Kidney epithelial cell (primary cell): Measurements from ENCODE around the gene PXDN. TPM values are rescaled to one million over a fixed set of nuclear protein-coding genes. Genes with fewer than 3 reads are reported as not detected.

Source experiments
- DNase-seq: peaks from one replicate; pipeline ENCODE4 v3.0.0-alpha.2; 2010; ENCODE audit warnings: low read depth
- H3K27me3 ChIP-seq: 2 replicates; pipeline ENCODE4 v1.6.0; 2011; ENCODE audit warnings: low read length; ENCODE audit not compliant: control insufficient read depth, insufficient read depth
- H3K36me3 ChIP-seq: 2 replicates; pipeline ENCODE4 v1.5.1; 2011; ENCODE audit warnings: low read length; ENCODE audit not compliant: control insufficient read depth, insufficient read depth
- H3K4me3 ChIP-seq: 2 replicates; pipeline ENCODE4 v1.5.1; 2011; ENCODE audit warnings: low read depth, mild to moderate bottlenecking, control low read depth, low read length
- CTCF ChIP-seq: IDR thresholded peaks from 2 replicates; pipeline ENCODE4 v1.5.1; 2011; ENCODE audit warnings: mild to moderate bottlenecking, moderate library complexity, low read length, control low read depth, inconsistent platforms; ENCODE audit not compliant: insufficient read depth, poor library complexity, severe bottlenecking
- total RNA-seq: library from RNA; depleted of rRNA; stranded (reverse); fragments of >200 nt; gene quantifications from 2 replicates; pipeline ENCODE4 v1.2.3, GENCODE V29; 2015

Gene PXDN
- total RNA-seq, 1 donor from 2014 or later: 287 TPM

GRCh38 chr2:1641523-1641922, 102.8 kb downstream of the PXDN start:
- TF ChIP-seq CTCF: no peak
- H3K4me3 ChIP-seq: no peak overlapping the region
- peaks cover 3% of the 10 kb centered on the region for H3K36me3 ChIP-seq
- DNase-seq: no peak
- H3K27me3 ChIP-seq: no peaks in the 10 kb centered on the region

- DNase-seq: no peak
- peaks cover 3% of the 10 kb centered on the region for H3K36me3 ChIP-seq
- H3K27me3 ChIP-seq: no peaks in the 10 kb centered on the region
- no peak for TF ChIP-seq CTCF
- H3K4me3 ChIP-seq: no peak overlapping the region
Observed at GRCh38 chr2:1640301-1641135, 103.8 kb downstream of the PXDN start.

- no peaks in the 10 kb centered on the region for H3K27me3 ChIP-seq
- peaks cover 1% of the 10 kb centered on the region for H3K36me3 ChIP-seq
- no peak for TF ChIP-seq CTCF
- no peak for DNase-seq
- no peak overlapping the region for H3K4me3 ChIP-seq
Observed at GRCh38 chr2:1639086-1639858, 105.0 kb downstream of the PXDN start.

- Histone ChIP-seq H3K36me3 (peaks cover 1% of the 10 kb centered on the region), H3K27me3 (no peaks in the 10 kb centered on the region), H3K4me3 (no peak overlapping the region)
- TF ChIP-seq CTCF: no peak
- no peak for DNase-seq
Observed at GRCh38 chr2:1638281-1638860, 105.9 kb downstream of the PXDN start.

- no peak for TF ChIP-seq CTCF
- peaks cover 1% of the 10 kb centered on the region for H3K36me3 ChIP-seq
- no peaks in the 10 kb centered on the region for H3K27me3 ChIP-seq
- H3K4me3 ChIP-seq: no peak overlapping the region
- DNase-seq: no peak
Observed at GRCh38 chr2:1636791-1637415, 107.4 kb downstream of the PXDN start.
